ENCODE results near the gene HOXB6.

Gene HOXB6

DNA sequence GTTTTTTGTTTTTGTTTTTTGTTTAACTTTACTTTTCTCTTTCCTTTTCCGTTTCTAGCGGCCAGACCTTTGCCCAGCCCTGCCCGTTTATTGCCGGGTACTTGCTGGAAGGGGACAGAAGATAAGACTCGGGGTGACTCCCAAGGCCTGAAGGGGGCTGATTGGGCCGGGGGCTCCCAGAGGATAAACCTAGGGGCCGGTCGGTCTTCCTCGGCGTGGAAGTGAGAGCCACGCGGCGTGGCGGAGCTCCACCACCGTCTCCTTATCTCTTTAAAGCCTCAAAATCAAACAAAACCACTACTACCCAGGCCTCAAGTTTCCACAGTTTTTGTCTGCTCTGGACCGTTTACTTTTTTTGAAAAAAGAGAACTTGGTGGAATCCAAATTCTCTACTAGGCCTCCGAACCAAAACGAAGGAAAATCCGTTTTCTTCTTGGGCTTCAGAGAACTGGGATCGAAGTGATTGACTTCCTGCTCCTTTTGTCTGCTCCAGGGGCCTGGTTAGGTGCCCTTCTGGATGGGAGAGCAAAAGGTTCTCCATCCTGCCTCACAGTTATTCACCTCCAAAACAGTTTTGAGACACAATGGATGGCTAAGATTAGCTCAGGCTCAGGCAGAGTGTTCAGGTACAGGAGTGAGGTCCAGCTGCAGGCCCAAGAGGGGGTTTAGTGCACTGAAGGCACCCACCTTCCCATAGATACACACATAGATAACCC is 29.9 kb upstream of the HOXB6 start:
- DNase-seq: no peak

- DNase-seq: no peak
Measured at GRCh38 chr17:48633266-48633677, 28.5 kb upstream of the HOXB6 start.

DNA sequence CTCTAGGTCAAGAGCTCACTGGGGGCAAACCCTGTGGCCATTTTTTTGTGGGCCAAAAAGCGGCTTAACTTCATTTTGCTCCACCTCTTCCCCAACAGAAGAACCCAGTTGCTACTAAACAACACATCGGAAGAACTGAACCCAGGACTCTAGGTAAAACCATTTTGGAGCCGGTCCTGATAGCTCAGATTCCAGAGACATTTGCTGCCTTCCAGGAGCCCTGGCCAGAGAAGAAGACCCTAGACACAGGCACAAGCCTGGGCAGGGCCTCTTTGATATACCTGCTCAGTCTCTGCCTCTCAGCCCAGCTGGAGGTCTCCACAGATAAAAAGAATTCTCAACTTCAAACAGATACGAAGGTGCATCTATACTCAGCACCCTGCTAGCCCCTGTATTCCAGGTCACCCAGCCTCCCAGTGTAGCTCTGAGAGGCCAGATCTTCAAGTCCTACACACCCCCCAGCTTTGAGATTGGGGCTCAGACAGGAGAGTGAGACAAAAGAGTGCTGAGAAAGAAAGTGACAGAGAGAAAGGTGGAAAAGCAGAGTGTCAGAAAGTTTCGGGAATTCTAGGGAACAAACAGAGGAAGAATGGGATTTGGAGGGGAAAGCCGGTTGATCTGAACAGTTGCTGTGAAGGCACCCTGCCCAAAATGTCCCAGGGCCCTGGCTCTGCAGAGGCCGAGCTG is 27.9 kb upstream of the HOXB6 start:
- DNase-seq: no peak

DNA sequence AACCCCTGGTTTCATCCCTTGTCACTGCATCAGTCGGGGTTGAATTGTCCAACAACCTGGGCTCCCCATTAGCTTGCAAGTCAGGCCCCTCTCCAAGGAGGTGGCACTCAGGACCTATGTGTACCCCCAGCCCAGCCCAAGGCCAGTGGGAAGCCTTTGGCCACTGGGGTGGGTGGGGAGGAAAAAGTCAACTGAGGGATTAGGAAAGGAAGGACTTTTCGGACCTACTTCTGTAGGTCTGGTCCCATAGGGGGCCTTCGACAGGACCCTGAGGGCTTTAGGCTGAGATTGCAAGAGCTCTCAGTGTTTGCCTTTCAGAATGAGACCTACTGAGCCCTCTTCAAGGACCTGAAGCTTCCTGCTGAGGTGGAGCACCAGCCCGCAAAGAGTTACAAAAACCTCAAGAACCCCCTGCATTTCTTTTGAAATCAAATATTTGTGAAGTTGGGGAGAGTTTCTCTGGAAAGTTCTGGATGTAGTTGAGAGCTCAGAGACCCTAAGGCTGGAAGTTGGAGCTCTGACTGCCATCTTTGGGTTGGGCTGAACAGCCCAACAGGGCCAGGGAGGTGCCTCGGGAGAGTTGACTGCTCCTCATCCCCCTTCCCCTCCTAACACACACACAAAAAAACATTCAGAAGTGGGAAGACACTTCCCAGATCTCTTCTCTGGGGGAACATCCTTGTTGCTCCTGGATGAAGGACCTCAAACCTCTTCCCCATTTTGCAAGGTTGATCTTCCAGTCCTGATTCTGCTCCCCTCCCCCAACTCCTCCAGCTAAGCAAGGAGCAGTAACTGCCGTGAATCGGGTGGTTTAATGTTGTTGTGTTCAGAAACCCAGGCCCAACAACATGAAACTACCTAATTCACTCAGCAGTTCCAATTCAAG is 27.1 kb upstream of the HOXB6 start:
- DNase-seq: no peak

GRCh38 chr17:48630925-48631692 is 26.3 kb upstream of the HOXB6 start:
- no peak for DNase-seq

DNA sequence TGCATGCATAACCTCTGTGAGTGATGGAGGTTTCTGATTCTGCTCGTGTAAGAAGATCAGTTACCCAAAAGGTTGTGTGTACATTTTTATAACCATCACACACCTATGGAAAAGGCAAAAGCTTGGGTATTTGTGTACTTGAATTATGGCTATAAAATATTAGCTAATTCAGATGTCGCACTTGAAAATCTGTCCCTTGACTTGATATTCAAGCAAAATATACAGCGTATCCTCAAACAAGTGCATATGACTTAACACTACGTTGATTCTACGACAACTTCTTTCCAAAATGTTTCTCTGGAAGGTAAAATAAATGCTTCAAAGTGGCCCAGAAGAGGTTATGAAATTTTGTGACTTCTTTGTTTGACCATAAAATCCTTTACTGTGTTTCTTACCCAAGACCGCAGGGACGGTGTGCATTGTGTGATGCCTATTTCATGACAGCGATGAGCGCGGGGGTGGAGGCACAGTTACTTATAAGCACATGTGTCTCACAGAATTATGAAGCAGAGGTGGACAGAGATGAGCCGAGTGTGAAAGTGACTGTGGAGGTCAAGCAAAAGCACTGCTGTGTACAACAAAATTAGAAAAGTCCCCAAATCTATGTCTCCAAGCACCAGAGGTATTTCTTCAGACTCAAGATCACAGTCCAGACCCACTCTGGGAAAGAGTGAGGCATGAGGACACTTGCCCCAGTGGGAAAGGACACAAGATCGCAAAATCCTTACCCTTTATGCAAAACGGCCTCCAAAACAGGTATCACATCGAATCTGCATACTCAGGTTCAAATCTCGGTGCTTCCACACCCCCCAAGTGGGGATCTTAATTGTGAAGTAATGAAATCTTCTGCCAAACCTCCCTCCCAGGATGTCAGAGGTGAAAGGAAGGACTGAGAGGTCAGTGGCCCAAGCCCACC is 25.5 kb upstream of the HOXB6 start:
- no peak for DNase-seq

DNA sequence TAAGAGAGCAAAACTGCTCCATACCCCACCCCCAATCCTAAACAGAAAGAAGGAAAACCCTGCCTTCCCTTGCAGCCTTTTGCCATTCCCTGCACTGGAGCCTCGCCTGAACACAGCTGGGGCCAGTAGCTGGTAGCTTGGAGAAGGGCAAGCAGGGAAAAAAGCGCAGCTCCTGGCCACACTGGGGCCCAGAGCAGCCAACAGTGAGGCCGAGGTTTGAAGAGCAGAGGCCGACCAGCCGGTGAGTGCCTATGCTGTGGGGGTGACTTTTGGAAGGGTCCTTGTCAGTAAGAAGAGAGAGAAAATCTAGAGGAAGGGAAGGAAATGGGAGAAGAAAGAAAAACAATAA is 24.6 kb upstream of the HOXB6 start:
- no peak for DNase-seq

DNA sequence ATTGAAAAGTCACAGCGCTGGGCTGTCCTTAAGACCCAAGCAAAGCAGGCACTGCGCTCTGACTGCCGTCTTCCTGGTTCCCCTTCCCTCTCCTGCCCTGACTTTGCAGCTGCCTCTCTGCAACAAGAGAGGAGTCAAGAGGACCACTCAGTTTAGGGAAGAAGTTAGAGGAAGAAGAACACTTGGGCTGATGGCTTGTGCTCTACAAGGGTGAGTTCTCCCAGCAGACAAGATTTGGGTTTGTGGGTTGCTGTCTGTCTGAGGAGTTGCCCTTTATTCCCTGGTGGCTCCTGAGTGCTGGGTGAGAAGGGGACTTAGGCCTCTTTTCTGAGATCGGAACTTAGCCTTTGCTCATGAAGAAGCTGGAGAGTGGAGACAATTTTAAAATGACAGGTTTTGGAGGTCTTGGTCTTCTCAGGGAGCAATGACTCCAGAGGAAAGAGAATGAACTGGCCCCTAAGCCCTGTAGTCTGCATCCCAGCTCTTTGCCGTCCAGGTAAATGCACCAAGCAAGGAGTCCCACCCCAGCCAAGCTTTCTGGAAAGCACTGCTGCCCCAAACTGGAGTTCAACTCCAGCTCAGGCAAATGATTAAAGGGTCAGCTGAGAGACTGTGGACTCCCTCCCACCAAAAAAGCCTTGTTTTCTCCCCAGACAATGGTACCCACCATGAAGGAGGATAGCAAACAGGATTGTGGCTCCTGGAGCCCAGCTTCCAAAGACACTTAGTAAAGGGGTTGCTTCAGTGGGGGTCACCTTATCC is 24.0 kb upstream of the HOXB6 start:
- no peak for DNase-seq

GRCh38 chr17:48627623-48628521 is 23.1 kb upstream of the HOXB6 start:
- no peak for DNase-seq

DNA sequence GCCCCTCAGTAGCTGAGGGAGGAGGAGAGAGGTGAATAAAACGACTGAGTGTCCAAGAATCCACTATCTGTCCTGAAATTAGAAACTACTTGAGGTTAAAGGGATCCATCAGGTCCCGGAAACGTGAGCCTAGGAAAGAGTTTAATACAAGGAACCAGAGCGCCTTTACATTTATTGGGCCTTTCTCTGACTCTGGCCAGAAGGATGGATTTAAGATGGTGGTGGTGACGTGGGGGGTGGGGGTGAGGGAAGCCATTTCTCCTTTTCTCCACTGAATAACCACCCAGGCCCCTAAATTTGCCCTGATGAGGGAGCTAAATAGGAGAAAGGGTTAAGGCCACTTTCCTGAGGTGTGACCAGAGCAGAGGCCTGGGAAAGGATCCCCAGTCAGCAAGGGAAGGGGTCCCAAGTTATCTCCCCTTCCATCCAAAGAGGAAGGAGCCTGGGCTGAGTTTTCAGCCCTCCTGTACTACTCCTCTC is 22.4 kb upstream of the HOXB6 start:
- DNase-seq: no peak

DNA sequence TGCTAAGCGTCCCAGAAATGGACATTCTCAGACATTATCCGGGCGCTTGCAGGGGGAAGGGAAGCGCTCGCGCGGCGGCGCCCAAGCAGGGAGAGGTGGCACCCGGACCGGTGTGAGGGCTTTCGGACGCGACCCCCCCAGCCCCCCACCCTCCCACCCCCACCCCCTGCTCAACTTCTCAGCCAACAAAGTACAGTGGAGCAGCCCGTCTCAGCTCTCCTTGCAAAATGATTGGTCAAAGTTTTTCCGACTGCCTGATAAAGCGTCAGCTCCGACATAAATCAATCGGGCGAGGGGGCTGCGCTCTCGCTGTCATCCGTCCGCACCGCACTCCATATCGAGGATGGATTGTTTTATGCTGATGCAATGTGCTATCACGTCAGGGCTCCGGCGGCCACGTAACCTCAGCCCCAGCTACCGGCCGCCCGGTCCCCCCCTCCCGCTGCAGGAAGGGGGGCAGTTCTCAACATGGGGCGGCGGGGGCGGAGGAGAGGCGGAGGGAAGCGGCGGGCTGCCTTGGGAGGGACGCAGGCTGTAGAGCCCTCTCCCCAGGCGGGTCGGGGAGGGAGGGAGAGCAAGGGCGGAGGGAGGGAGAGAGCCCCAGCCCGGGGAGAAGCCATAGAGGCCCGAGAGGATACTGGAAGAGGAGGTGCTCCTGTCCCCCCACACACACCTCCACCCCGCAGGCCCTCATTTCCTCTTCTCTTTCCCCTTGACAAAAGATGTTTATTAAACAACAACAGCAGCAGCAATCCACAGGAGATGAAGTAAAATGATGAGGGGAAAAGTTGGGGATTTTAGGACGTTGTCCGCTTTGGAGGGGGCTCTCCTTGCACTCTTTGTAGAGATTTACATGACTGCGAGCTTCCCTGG is 21.7 kb upstream of the HOXB6 start, which contains the start of gene HOXB9:
HOXB9 (minus strand) TSS at position 114 of the 873 bp plus-strand sequence; CDS start at position 25, 89 bp downstream.
- no peak for DNase-seq

DNA sequence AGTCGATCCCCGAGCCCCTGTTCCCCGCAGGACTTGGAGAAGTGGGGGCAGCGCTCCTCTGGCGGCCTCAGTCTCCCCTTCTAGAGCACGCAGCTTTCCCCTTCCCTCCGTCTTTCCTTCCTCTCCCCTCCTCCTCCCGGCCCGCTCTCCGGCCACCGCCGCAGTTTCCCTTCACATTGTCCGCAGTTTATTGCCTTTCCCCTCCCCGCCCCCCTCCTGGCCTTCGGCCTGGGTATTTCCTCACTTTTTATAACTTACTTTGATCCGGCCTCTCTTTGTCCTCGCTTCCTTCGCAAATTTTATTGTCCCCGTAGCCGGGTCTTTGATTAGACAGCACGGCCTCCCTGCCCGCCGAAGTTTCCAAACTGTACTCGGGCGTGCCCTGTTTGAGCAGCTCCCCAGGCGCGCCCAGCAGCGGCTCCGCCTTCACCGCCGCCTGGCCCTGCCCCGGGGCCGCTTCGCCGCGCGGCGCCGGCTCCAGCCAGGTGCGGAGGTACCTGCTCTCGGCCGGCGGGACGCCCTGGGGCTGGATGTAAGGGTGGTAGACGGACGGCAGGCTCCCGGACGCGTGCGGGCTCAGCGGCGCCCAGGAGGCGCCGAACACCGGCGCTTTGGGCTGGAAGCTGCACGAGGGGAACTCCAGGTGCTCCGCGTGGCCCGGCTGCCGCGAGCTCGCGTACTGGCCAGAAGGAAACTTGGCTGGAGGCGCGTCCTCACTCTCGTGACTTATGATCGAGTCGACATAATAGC is 20.9 kb upstream of the HOXB6 start:
- peak in 1 of 2 donors; percentile 48 for DNase-seq

DNA sequence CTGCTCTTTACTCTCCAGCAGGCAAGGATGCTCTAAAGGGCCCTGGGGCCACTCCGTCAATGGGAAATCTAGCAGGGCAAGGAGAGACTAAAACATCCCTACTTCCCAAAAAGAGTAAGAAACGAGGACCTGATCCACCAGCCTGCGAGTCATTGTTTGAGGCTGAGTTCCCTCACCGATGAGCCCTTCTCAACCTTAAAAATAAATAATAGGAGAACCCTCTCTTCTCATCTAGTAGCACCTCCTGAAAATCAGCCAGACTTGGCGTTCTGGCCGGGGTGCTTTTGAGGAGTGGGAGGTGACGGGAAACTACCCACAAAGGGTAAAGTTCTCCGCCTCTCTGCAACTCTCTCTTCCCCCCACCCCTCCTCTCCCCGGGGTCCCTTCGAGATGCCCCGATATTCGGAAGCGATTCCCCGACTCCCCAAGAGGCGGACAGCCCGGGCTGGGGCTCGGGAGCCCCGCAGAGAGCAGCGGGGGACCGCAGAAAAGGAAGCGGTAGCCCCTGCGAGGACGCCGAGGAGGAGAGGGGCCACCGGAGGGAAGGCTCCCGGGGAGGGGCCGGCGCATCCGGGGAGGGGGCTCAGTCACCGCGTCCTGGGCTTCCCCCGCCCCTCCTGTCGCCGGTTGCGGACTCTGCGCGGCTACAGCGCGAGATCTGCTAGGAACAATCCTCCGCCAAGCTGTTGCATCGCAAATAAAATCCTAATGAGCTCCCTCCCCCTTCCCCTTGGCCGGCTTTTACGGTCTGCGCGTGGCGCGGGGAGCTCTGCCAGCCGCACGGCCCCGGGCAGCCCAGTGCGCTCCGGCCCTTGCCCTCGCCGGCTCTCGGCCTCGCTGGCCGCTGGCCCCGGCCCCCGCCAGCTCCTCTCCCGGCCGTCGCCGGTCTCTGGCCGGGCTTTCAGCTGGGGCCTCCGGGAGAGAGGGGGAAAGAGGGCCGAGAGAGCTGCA is 20.0 kb upstream of the HOXB6 start:
- no peak for DNase-seq

GRCh38 chr17:48624118-48624517 is 19.3 kb upstream of the HOXB6 start:
- DNase-seq: no peak

DNA sequence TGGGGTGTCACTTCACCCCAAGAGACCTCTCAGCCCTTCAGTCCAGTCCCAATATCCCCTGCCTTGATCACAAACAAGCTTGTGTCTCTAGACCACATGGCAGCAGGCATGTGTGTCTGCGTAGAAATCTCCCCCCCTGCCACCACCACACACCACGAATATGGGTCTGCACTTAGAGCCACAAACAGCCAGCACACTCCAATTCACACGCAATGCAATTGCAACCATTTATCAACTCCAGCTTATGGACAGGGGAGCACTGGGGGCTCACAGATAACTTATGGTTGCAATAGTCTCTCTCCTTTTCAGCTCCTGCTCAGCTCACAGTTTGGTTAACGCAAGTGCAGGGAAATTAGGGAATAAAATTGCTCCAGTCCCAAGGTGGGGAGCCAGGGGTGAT is 18.8 kb upstream of the HOXB6 start:
- DNase-seq: no peak

DNA sequence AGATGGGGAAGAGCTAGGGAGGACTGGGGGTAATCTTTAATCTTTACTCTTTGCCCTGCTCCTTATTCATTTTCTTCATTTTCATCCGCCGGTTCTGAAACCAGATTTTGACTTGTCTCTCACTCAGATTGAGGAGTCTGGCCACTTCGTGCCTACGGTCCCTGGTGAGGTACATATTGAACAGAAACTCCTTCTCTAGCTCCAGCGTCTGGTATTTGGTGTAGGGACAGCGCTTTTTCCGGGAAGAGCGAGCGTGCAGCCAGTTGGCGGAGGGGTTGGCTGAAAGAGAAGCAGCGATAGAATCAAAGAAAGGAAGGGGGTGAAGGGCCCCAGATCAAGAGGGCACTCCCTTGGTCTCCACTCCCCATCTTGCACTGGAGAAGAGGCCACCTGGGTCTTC is 18.1 kb upstream of the HOXB6 start:
- no peak for DNase-seq

Measured in stimulated activated CD4-positive, alpha-beta T cell treated with anti-CD3 and anti-CD28 coated beads, Interleukin-2, amount 100 ng/mL, for 48 hours (primary cell).